HUES6 (cell line): ENCODE measurements around the gene TRIO.
"Not testable (repeated sequence)": the region's sequence is repeated elsewhere in the genome, so short reads cannot be mapped to it uniquely, and the experiment has no call there.

ENCODE experiments used
- H3K27ac ChIP-seq: 2 replicates; pipeline ENCODE4 v1.7.0; 2013; ENCODE audit warnings: low read depth, mild to moderate bottlenecking, low read length, inconsistent platforms
- H3K27me3 ChIP-seq: 2 replicates; pipeline ENCODE4 v1.6.1; 2013; ENCODE audit warnings: low read length; ENCODE audit not compliant: control insufficient read depth, insufficient read depth
- H3K36me3 ChIP-seq: 2 replicates; pipeline ENCODE4 v1.6.1; 2013; ENCODE audit warnings: low read length; ENCODE audit not compliant: control insufficient read depth, insufficient read depth
- H3K4me1 ChIP-seq: 2 replicates; pipeline ENCODE4 v1.6.1; 2013; ENCODE audit warnings: low read length; ENCODE audit not compliant: control insufficient read depth, insufficient read depth
- H3K4me3 ChIP-seq: 2 replicates; pipeline ENCODE4 v1.5.1; 2013; ENCODE audit warnings: low read depth, low read length
- H3K9ac ChIP-seq: one replicate; pipeline ENCODE4 v1.6.1; 2013; ENCODE audit warnings: mild to moderate bottlenecking, low read length
- H3K9me3 ChIP-seq: 2 replicates; pipeline ENCODE4 v1.6.1; 2013; ENCODE audit warnings: low read depth, low read length; ENCODE audit not compliant: control insufficient read depth, insufficient read depth

TRIO gene

GRCh38 chr5:14435481-14435880 lies 292.3 kb downstream of the TRIO start:
- Histone ChIP-seq H3K4me1 (peaks cover 13% of the 10 kb centered on the region), H3K9ac (no peak overlapping the region), H3K9me3 (no peaks in the 10 kb centered on the region), H3K36me3 (peaks cover 15% of the 10 kb centered on the region; the same call in 1 of the 2 replicates), H3K27me3 (no peaks in the 10 kb centered on the region), H3K4me3 (no peak overlapping the region), H3K27ac (no peak overlapping the region)

GRCh38 chr5:14436122-14436521 lies 293.0 kb downstream of the TRIO start:
- Histone ChIP-seq H3K4me1 (peaks cover 13% of the 10 kb centered on the region), H3K36me3 (peaks cover 15% of the 10 kb centered on the region; the same call in 1 of the 2 replicates)
- not testable (repeated sequence) for H3K27me3 ChIP-seq, H3K27ac ChIP-seq, H3K9me3 ChIP-seq, H3K4me3 ChIP-seq, H3K9ac ChIP-seq

- no peak overlapping the region for H3K4me3 ChIP-seq
- H3K27me3 ChIP-seq = no peaks in the 10 kb centered on the region
- no peaks in the 10 kb centered on the region for H3K9me3 ChIP-seq
- H3K36me3 ChIP-seq = peaks cover 15% of the 10 kb centered on the region; the same call in 1 of the 2 replicates
- no peak overlapping the region for H3K27ac ChIP-seq
- H3K9ac ChIP-seq = no peak overlapping the region
- H3K4me1 ChIP-seq = peaks cover 15% of the 10 kb centered on the region
Measured at GRCh38 chr5:14436801-14437542, 293.8 kb downstream of the TRIO start.

- Histone ChIP-seq H3K9me3 (no peaks in the 10 kb centered on the region), H3K36me3 (peaks cover 15% of the 10 kb centered on the region; the same call in 1 of the 2 replicates), H3K27ac (no peak overlapping the region), H3K4me1 (peaks cover 5% of the 10 kb centered on the region; the same call in 1 of the 2 replicates), H3K9ac (no peak overlapping the region), H3K27me3 (no peaks in the 10 kb centered on the region), H3K4me3 (no peak overlapping the region)
Measured at GRCh38 chr5:14438195-14438606, 295.1 kb downstream of the TRIO start.

- H3K9ac ChIP-seq = no peak overlapping the region
- H3K27ac ChIP-seq = no peak overlapping the region
- peaks cover 15% of the 10 kb centered on the region; the same call in 1 of the 2 replicates for H3K36me3 ChIP-seq
- H3K4me1 ChIP-seq = peaks cover 2% of the 10 kb centered on the region; the same call in 1 of the 2 replicates
- H3K27me3 ChIP-seq = no peaks in the 10 kb centered on the region
- no peaks in the 10 kb centered on the region for H3K9me3 ChIP-seq
- H3K4me3 ChIP-seq = no peak overlapping the region
Measured at GRCh38 chr5:14439087-14439871, 296.1 kb downstream of the TRIO start.

GRCh38 chr5:14440223-14440581 lies 297.1 kb downstream of the TRIO start:
- no peak overlapping the region for H3K27ac ChIP-seq
- H3K4me1 ChIP-seq = peaks cover 8% of the 10 kb centered on the region
- H3K9me3 ChIP-seq = no peaks in the 10 kb centered on the region
- no peak overlapping the region for H3K9ac ChIP-seq
- peaks cover 9% of the 10 kb centered on the region; the same call in 1 of the 2 replicates for H3K36me3 ChIP-seq
- no peaks in the 10 kb centered on the region for H3K27me3 ChIP-seq
- H3K4me3 ChIP-seq = no peak overlapping the region

- H3K9me3 ChIP-seq = no peaks in the 10 kb centered on the region
- no peaks in the 10 kb centered on the region for H3K27me3 ChIP-seq
- no peak overlapping the region for H3K9ac ChIP-seq
- H3K36me3 ChIP-seq = peaks cover 7% of the 10 kb centered on the region; the same call in 1 of the 2 replicates
- no peak overlapping the region for H3K4me3 ChIP-seq
- no peak overlapping the region for H3K27ac ChIP-seq
- H3K4me1 ChIP-seq = peaks cover 14% of the 10 kb centered on the region
Measured at GRCh38 chr5:14440582-14441431, 297.7 kb downstream of the TRIO start.

- Histone ChIP-seq H3K27me3 (no peaks in the 10 kb centered on the region), H3K9ac (no peak overlapping the region), H3K36me3 (0 out of 2 replicates have a peak, but pooled peaks cover 2% of the 10 kb centered on the region), H3K9me3 (no peaks in the 10 kb centered on the region), H3K4me1 (peaks cover 21% of the 10 kb centered on the region), H3K27ac (no peak overlapping the region; the same call in 1 of the 2 replicates), H3K4me3 (no peak overlapping the region)
Measured at GRCh38 chr5:14441641-14442040, 298.5 kb downstream of the TRIO start.

GRCh38 chr5:14442536-14442935 lies 299.4 kb downstream of the TRIO start:
- Histone ChIP-seq H3K4me1 (peaks cover 21% of the 10 kb centered on the region), H3K27ac (no peak overlapping the region; the same call in 1 of the 2 replicates), H3K27me3 (no peaks in the 10 kb centered on the region), H3K9me3 (no peaks in the 10 kb centered on the region), H3K4me3 (no peak overlapping the region), H3K9ac (no peak overlapping the region), H3K36me3 (0 out of 2 replicates have a peak, but pooled peaks cover 2% of the 10 kb centered on the region)

- no peaks in the 10 kb centered on the region for H3K9me3 ChIP-seq
- peaks cover 32% of the 10 kb centered on the region for H3K4me1 ChIP-seq
- H3K36me3 ChIP-seq = no peaks in the 10 kb centered on the region
- H3K4me3 ChIP-seq = no peak overlapping the region
- H3K27ac ChIP-seq = no peak overlapping the region
- no peak overlapping the region for H3K9ac ChIP-seq
- no peaks in the 10 kb centered on the region for H3K27me3 ChIP-seq
Measured at GRCh38 chr5:14443671-14444093, 300.5 kb downstream of the TRIO start.
